KOPT-K1 (cell line): ENCODE measurements around the gene SZRD1.

Source experiments
- H3K27ac ChIP-seq: fragments of 200-600 bp; sonication (generic); 2 replicates; pipeline ENCODE4 v1.5.1; 2016; ENCODE audit warnings: antibody characterized with exemption, mild to moderate bottlenecking, low read depth, low read length; ENCODE audit not compliant: poor library complexity, severe bottlenecking
- H3K36me3 ChIP-seq: fragments of 200-600 bp; sonication (generic); 2 replicates; pipeline ENCODE4 v1.5.1; 2017; ENCODE audit warnings: antibody characterized with exemption, mild to moderate bottlenecking, low read length, moderate library complexity; ENCODE audit not compliant: insufficient read depth
- H3K9me3 ChIP-seq: fragments of 200-600 bp; sonication (generic); 2 replicates; pipeline ENCODE4 v1.5.1; 2017; ENCODE audit warnings: antibody characterized with exemption, low read length, mild to moderate bottlenecking; ENCODE audit not compliant: insufficient read depth, poor library complexity, severe bottlenecking

The SZRD1 gene

DNA sequence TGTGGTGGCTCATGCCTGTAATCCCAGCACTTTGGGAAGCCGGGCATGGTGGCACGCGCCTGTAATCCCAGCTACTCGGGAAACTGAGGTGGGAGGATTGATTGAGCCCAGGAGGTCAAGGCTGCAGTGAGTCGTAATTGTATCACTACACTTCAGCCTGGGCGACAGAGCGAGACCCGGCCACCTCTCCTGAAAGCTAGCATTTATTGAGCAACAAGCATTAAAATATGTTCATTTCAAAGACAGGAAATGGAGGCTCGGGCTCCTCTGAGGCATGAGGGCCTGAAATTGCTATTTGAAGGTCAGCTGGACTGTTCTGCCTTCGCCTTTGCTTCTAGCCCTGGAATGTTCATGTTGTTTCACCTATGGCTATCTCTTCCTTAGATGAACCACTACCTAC lies 35.7 kb downstream of the SZRD1 start:
- H3K36me3 ChIP-seq = peaks cover 25% of the 10 kb centered on the region
- H3K9me3 ChIP-seq = no peaks in the 10 kb centered on the region
- no peak overlapping the region for H3K27ac ChIP-seq

DNA sequence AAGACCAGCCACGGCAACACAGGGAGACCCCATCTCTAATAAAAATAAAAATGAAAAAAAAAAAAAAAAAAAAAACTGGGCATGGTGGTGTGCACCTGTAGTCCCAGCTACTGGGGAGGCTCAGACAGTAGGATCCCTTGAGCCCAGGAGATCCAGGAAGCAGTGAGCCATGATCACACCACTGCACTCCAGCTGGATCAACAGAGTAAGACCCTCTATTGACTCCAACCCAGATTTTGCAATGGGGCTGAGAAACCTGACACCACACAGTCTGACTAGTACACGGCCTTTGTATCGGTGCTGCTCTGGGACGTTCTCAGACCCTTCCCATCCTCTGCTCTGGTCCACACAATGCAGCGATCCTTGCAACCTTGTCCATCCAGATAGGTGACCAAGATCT lies 38.4 kb downstream of the SZRD1 start:
- no peak overlapping the region for H3K27ac ChIP-seq
- no peaks in the 10 kb centered on the region for H3K9me3 ChIP-seq
- H3K36me3 ChIP-seq = no peaks in the 10 kb centered on the region; the same call in 1 of the 2 replicates

- H3K9me3 ChIP-seq = no peaks in the 10 kb centered on the region
- no peak overlapping the region for H3K27ac ChIP-seq
- H3K36me3 ChIP-seq = no peaks in the 10 kb centered on the region
Observed at GRCh38 chr1:16406868-16407267, 39.8 kb downstream of the SZRD1 start.

GRCh38 chr1:16409536-16410152 lies 42.6 kb downstream of the SZRD1 start:
- H3K36me3 ChIP-seq = no peaks in the 10 kb centered on the region
- no peak overlapping the region for H3K27ac ChIP-seq
- H3K9me3 ChIP-seq = no peaks in the 10 kb centered on the region

- Histone ChIP-seq H3K9me3 (no peaks in the 10 kb centered on the region), H3K36me3 (no peaks in the 10 kb centered on the region), H3K27ac (no peak overlapping the region)
Observed at GRCh38 chr1:16410803-16411202, 43.8 kb downstream of the SZRD1 start.

DNA sequence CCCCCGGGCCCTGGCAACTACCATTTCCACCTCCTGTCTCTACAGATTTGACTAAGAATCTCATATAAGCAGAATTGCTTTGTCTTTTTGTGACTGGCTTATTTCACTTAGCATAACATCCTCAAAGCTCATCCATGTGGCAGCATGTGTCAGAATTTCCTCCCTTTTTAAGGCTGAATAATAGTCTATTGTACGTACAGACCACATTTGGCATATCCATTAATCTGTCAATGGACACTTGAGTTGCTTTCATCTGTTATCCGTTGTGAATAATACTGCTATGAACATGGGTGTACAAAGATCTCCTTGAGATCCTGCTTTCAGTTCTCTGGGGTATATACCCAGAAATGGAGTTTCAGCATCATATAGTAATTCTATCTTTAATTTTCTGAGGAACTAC lies 46.1 kb downstream of the SZRD1 start:
- Histone ChIP-seq H3K36me3 (no peaks in the 10 kb centered on the region), H3K9me3 (no peaks in the 10 kb centered on the region), H3K27ac (no peak overlapping the region)

DNA sequence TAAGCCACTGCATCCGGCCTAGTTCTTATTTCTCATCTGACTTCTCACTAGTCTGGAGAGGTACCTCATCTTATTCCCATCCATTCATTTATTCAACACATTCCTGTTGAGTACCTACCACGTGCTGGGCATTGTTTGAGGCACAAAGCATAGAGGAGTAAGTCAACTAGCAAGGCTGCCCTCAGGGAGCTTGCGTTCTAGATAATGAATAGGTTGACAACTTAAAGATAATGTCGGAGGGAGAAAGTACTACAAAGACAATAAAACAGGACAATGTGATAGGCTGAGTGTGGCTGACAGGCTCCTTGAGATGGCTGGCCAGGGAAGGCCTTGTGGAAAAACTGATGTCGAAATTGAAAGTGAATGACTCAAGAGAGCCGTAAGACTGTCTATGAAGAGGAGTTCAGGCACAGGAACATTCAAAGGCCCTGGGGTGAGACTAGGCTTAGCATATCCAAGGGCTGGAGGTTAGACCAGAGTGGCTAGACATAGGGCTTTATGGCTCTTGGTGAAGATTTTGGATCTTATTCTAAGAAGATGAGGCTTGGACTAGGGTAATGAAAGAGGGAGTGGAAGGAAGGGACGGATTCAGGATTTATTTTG lies 51.9 kb downstream of the SZRD1 start:
- H3K36me3 ChIP-seq = no peaks in the 10 kb centered on the region
- H3K9me3 ChIP-seq = no peaks in the 10 kb centered on the region
- no peak overlapping the region for H3K27ac ChIP-seq

GRCh38 chr1:16420424-16421118 lies 53.5 kb downstream of the SZRD1 start:
- Histone ChIP-seq H3K36me3 (no peaks in the 10 kb centered on the region), H3K9me3 (no peaks in the 10 kb centered on the region), H3K27ac (peak overlapping the region; percentile 60)

DNA sequence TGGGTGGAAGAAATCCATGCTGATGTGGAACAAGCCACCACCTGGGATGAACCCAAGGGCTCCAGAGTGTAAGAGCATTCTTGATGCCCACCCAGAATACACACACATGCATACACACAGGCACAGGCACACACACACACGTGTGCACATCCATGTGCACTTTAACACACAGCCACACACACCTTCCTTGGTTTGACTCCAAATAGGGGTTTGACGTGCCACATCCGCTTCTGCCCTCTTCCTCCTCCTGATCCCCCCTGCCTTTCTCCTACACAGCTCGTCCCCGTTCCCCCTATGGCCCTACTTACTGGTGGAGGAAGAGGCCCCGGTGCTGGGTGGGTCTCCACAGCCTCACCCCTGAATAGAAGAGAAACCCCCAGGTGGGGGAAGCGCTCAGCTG lies 54.2 kb downstream of the SZRD1 start:
- no peaks in the 10 kb centered on the region for H3K36me3 ChIP-seq
- H3K27ac ChIP-seq = peak overlapping the region; percentile 60
- no peaks in the 10 kb centered on the region for H3K9me3 ChIP-seq

- Histone ChIP-seq H3K9me3 (no peaks in the 10 kb centered on the region), H3K36me3 (no peaks in the 10 kb centered on the region), H3K27ac (peak overlapping the region; percentile 60)
Observed at GRCh38 chr1:16422041-16422440, 55.0 kb downstream of the SZRD1 start.

DNA sequence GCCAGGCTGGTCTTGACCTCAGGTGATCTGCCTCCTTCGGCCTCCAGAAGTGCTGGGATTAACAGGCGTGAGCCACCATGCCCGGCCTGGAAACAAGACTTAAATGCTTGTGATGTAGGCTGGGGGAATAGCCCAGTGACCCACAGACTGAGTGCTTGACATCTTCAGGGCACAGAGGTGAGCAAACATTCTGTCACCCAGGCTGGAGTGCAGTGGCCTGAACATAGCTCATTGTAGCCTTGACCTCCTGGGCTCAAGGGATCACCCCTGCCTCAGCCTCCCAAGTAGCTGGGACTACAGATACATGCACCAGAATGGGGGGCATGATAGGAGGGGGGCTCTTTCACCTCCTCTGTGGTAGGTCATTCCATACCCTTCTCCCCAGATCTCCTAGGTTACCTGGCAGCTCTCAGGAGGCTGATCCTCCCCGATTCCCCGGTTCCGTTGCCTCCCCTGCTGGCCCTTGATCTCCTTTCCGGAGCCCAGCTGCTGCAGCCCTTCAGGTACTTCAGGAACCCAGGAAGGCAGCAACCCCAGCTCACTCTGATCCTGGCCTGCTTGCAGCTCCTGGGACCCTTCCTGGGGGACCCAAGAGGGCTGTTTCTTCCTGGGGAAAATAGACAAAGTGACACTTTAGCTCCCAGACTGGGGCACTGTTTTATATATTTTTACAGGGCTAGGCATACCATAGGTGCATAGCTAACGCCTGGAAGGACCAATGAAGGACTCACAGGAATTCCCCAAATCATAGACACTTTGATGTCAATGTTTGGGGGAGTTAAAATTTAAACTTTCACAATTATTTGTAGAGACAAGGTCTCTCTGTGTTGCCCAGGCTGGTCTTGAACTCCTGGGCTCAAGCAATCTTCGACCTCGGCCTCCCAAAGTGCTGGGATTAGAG lies 58.3 kb downstream of the SZRD1 start:
- Histone ChIP-seq H3K36me3 (no peaks in the 10 kb centered on the region), H3K27ac (no peak overlapping the region), H3K9me3 (no peaks in the 10 kb centered on the region)

- Histone ChIP-seq H3K36me3 (no peaks in the 10 kb centered on the region), H3K27ac (no peak overlapping the region), H3K9me3 (no peaks in the 10 kb centered on the region)
Observed at GRCh38 chr1:16430606-16431005, 63.6 kb downstream of the SZRD1 start.

- Histone ChIP-seq H3K27ac (no peak overlapping the region), H3K36me3 (no peaks in the 10 kb centered on the region), H3K9me3 (no peaks in the 10 kb centered on the region)
Observed at GRCh38 chr1:16433030-16433429, 66.0 kb downstream of the SZRD1 start.

GRCh38 chr1:16434007-16434406 lies 67.0 kb downstream of the SZRD1 start:
- no peak overlapping the region for H3K27ac ChIP-seq
- H3K36me3 ChIP-seq = no peaks in the 10 kb centered on the region
- no peaks in the 10 kb centered on the region for H3K9me3 ChIP-seq

DNA sequence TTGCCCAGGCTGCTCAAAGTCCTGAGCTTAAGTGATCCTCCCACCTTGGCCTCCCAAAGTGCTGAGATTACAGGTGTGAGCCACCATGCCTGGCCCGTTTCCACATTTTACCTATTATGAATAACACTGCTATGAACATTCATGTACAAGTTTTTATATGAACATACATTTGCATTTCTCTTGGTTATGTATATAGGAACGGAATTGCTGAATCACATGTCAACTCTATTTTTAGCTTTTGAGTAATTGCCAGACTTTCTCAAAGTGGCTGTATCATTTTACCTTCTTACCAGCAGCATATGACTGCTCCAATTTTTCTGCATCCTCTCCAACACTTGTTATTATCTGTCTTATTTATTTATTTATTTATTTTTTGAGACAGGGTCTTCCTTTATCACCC lies 67.5 kb downstream of the SZRD1 start:
- Histone ChIP-seq H3K27ac (no peak overlapping the region), H3K36me3 (no peaks in the 10 kb centered on the region), H3K9me3 (no peaks in the 10 kb centered on the region)
